HG03354 (cell line): ENCODE results near the gene HINFP.

ENCODE experiments used
- ATAC-seq: cut with Tn5 transposase; IDR thresholded peaks from one replicate; pipeline ENCODE4 v1.9.1; 2021; ENCODE audit warnings: mild to moderate bottlenecking; ENCODE audit not compliant: unreplicated experiment, poor library complexity, severe bottlenecking

The HINFP gene, protein sequence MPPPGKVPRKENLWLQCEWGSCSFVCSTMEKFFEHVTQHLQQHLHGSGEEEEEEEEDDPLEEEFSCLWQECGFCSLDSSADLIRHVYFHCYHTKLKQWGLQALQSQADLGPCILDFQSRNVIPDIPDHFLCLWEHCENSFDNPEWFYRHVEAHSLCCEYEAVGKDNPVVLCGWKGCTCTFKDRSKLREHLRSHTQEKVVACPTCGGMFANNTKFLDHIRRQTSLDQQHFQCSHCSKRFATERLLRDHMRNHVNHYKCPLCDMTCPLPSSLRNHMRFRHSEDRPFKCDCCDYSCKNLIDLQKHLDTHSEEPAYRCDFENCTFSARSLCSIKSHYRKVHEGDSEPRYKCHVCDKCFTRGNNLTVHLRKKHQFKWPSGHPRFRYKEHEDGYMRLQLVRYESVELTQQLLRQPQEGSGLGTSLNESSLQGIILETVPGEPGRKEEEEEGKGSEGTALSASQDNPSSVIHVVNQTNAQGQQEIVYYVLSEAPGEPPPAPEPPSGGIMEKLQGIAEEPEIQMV

DNA sequence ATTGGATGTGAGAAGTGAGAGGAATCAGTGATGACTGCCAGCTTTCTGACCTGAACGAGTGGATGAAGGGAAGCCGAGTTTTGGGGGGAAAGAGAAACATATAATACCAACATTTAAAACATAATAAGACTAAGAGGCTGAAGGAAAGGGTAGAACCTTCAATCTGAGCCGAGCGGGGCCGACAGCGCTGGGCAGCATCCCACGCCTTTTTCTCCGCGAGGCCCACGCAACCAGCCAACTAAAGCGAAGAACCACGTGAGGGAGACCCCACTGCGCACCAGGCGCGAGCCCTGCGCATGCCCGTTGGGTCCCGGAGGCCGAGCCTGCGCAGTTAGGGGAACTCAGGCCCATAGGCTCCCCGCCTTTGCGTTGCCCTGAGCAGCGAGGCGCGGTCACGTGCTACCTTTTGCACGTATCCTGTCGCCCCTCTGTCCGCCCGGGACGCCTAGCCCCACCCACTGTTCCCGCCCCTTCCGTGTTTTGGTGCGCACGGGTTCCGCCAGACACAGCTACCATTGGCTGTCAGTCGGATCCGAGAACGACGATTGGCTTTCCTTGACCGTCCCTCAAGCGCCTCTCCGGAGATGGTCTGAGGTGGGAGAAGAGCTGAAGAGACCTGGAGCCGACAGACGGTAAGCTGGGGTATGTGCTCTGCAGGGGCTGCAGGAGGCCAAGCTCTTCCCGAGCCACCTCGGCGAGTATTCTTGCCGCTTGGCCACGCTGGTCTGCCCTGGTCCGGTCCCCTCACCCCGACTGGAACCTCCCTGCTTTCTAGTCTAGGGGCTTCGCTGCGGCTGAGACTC, at the start of gene HINFP:
Gene HINFP (plus strand): TSS at position 573 of the 803 bp plus-strand sequence. CDS start 5,365 bp downstream, outside the sequence.
- ATAC-seq: peak; percentile 94

DNA sequence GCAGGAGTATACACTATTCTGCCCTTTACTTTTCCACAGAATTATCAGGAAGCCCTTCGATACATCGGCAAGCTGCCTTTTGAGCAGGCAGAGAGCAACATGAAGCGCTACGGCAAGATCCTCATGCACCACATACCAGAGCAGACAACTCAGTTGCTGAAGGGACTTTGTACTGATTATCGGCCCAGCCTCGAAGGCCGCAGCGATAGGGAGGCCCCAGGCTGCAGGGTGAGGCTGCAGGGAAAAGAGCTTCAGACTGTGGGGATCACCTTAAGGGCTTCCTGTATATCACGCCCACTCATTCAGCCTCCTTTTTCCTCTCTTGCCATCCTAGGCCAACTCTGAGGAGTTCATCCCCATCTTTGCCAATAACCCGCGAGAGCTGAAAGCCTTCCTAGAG, 43.5 kb upstream of the HINFP start:
- ATAC-seq: no peak

DNA sequence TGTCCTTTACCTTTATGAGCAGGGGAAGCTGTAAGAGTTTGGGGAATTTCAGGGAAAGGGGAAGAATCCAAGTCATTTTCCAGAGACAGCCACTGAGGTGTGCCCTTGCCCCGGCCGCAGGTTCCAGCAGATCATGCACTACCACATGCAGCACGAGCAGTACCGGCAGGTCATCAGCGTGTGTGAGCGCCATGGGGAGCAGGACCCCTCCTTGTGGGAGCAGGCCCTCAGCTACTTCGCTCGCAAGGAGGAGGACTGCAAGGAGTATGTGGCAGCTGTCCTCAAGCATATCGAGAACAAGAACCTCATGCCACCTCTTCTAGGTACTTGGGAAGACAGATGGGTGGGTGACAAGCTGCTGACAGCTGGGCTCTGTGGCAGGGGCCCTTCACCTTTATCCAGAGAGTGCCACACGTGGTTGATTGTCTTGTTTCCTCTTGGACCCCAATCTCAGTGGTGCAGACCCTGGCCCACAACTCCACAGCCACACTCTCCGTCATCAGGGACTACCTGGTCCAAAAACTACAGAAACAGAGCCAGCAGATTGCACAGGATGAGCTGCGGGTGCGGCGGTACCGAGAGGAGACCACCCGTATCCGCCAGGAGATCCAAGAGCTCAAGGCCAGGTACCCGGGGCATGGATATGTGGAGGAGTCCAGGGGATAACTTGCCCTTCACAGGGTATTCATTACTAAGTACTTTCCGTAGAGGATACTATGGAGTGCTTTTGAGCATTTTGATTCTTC, 42.5 kb upstream of the HINFP start:
- no peak for ATAC-seq

GRCh38 chr11:119081682-119082260, 39.6 kb upstream of the HINFP start:
- ATAC-seq: no peak

GRCh38 chr11:119084663-119085436, 36.5 kb upstream of the HINFP start, which contains the start of gene HMBS:
Gene HMBS (plus strand): TSS chr11:119084881. CDS start chr11:119085034, 153 bp downstream.
- peak; percentile 91 for ATAC-seq

DNA sequence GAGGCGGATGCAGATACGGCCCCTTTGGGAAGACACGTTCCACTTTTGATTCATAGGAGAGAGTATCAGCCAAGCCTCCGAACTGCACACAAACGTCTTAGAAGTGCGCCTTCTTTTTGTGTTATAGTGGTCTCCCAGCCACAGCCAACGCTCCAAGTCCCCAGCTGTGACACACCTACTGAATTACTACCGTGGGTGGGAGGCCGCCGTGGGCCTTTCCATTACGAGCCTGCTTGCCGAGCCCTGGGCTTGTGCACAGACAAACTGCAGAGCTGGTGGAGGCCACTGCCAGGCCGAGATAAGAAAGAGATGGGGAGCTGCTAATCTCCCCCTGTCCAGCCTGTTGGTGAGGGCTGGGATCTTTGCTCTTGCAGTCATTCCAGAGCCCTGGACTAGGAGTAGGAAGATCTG, 35.9 kb upstream of the HINFP start:
- ATAC-seq: peak; percentile 10

DNA sequence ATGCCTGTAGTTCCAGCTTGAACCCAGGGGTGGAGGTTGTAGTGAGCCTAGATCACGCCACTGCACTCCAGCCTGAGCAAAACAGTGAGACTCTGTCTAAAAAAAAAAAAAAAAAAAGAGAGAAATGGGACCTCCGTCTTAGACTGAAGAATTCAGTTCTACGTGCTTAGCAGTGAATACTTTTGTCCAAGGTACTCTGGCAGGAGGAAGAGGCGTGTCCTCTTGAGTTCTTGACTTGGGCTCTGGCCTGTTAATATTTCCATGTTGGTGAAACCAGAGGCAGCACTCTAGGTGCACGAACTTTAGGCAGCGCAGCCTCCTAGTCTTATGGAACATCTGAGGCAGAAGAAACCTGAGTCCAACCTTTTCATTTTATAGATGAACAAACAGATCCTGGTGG, 34.3 kb upstream of the HINFP start:
- no peak for ATAC-seq

GRCh38 chr11:119087747-119088241, 33.6 kb upstream of the HINFP start:
- ATAC-seq: no peak

GRCh38 chr11:119088406-119088805, 33.0 kb upstream of the HINFP start:
- ATAC-seq: no peak

DNA sequence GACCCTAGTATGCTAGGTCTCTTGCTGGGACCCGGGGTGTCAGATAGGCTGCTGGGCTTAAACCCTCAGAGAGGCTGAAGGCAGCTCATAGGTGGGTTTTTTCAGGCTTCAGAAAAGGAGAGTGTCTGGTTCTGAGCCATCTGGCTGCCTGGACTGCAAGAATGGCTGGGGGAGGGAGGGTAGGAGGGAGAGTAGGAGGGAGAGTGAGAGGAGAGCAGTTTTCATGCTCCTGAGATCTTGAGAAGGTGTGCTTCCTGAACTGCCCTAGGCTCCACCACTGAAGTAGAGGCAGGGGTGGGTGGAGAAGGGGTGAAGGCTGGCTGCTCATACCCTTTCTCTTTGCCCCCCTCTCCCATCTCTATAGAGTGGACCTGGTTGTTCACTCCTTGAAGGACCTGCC, 32.1 kb upstream of the HINFP start:
- ATAC-seq: no peak

- no peak for ATAC-seq
These were observed 30.2 kb upstream of the HINFP start for GRCh38 chr11:119091178-119091577.

DNA sequence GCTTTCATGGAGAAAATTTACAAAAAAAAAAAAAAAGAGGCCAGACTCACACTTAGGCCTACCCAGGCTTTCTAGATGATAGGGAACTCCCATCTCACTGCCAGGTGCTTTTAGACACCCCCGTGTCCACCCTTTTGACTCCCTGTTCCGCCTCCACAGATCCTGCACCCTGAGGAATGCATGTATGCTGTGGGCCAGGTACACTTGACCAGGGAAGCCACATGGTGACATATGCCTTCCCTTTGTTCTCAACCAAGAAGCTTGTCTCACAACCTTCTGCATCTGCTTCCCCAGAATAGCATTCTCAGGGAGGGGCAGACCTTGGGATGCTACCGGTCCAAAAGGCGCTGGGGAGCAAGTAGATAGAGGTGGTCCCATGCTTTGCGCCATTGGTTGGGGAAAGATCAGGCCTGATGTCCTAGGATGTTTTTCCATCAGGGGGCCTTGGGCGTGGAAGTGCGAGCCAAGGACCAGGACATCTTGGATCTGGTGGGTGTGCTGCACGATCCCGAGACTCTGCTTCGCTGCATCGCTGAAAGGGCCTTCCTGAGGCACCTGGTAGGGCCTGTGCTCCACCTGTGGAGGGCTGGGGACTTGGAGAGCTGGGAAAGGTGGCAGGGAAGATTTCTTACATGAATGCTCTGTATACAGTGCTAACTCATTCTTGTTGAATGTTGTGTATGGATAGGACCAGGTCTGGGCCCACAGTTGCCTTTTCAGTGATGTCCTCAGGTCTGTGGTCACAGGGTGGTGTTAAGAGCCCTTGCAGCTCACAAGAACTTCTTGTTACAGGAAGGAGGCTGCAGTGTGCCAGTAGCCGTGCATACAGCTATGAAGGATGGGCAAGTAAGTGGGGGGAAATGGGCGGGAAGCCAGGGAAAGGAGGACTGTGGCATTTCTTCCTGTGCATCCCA, 29.2 kb upstream of the HINFP start:
- ATAC-seq: no peak

DNA sequence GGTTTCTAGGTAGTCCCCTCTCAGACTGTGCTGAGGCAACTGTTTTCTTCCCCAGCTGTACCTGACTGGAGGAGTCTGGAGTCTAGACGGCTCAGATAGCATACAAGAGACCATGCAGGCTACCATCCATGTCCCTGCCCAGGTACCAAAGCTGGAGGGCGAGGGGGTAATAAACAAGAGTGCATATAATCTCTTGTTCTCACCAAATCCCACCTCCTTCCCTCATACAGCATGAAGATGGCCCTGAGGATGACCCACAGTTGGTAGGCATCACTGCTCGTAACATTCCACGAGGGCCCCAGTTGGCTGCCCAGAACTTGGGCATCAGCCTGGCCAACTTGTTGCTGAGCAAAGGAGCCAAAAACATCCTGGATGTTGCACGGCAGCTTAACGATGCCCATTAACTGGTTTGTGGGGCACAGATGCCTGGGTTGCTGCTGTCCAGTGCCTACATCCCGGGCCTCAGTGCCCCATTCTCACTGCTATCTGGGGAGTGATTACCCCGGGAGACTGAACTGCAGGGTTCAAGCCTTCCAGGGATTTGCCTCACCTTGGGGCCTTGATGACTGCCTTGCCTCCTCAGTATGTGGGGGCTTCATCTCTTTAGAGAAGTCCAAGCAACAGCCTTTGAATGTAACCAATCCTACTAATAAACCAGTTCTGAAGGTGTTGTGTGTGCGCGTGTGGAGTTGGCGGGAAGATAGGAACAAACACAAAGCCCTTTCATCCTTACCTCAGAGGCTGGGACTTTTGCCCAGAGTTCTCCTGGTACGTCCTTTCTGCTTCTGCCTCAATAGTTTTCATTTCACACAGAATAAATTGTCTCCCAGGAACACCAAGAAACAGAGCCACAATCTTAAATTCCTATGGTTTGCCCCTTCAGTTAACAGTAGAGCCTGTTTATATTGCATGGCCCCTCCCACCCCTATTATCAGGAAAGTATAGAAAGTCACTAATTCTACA, 28.2 kb upstream of the HINFP start:
- ATAC-seq: no peak

GRCh38 chr11:119093942-119094815, 27.2 kb upstream of the HINFP start:
- ATAC-seq: peak; percentile 7

DNA sequence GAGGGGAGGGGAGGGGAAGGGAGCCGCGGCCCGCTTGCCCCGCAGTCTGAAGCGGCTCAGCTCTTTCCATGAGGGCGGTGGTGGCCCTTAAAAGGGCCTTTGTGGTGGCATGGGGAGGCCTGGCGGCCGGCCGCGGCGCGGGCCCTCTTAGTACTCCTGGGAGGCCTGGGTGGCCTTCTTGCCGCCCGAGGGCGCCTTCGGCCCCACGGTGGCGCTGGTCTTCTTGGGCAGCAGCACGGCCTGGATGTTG, 26.6 kb upstream of the HINFP start:
- peak; percentile 44 for ATAC-seq
